Right lobe of liver (tissue), 4 donors: ENCODE data around the gene COMP.

ENCODE experiments used
- CTCF ChIP-seq, 4 donors: fragments of 200-600 bp in 3 of 4; fragments of 450-650 bp in 1 of 4; IDR thresholded peaks; one replicate each; pipeline versions ENCODE4 v1.5.1 to v1.8.0; 2016 to 2022; ENCODE audit warnings: antibody characterized with exemption in 4 of 4, mild to moderate bottlenecking in 2 of 4
- POLR2A ChIP-seq: fragments of 450-650 bp; IDR thresholded peaks from one replicate; pipeline ENCODE4 v1.6.1; 2017; ENCODE audit warnings: antibody characterized with exemption, mild to moderate bottlenecking
- donor health status: DM: no; HTN: no; CAD: no.
- donor health status: DM: no; HTN: no; CAD: no.
- donor health status: DM: no; HTN: yes; CAD: no.

DNA sequence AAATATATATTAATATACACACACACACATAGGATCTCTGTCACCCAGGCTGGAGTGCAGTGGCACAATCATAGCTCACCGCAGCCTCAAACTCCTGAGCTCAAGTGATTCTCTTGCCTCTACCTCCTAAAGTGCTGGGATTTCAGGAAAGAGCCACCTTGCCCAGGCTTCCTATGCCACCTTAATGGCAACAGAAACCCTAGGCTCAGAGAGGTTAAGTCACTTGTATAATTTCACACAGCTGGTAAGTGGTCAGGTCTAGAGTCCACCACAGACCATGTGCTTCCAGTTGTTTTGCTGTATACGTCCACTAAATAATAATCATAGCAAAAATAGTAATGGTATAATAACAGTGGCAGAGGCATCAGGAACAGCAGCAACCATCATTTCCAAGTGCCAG lies 39.4 kb upstream of the COMP start:
- TF ChIP-seq CTCF (IDR thresholded peaks at IDR 0.05), result no peak
- TF ChIP-seq POLR2A, result no peak
